ENCODE results near the gene SPTBN5.

DNA sequence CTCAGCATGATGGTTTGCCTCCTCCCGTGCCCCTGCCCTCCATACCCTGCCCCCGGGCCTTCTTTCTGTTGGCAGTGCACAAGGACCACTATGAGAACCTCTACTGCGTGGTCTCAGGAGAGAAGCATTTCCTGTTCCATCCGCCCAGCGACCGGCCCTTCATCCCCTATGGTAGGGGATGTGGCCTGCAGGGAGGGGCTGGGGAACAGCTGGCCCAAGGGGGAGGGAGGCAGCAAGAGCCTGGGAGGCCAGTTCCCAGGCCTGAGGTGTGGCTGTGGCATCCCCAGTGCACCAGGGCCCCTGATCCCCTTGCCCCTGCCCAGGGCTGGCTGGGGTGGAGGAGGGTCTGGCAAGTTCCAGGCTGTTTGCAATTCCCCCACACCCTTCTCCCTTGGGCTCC lies 57.8 kb downstream of the SPTBN5 start:
- TF ChIP-seq POLR2A (IDR thresholded peaks at IDR 0.05), result no peak
- TF ChIP-seq, protein P1, sequence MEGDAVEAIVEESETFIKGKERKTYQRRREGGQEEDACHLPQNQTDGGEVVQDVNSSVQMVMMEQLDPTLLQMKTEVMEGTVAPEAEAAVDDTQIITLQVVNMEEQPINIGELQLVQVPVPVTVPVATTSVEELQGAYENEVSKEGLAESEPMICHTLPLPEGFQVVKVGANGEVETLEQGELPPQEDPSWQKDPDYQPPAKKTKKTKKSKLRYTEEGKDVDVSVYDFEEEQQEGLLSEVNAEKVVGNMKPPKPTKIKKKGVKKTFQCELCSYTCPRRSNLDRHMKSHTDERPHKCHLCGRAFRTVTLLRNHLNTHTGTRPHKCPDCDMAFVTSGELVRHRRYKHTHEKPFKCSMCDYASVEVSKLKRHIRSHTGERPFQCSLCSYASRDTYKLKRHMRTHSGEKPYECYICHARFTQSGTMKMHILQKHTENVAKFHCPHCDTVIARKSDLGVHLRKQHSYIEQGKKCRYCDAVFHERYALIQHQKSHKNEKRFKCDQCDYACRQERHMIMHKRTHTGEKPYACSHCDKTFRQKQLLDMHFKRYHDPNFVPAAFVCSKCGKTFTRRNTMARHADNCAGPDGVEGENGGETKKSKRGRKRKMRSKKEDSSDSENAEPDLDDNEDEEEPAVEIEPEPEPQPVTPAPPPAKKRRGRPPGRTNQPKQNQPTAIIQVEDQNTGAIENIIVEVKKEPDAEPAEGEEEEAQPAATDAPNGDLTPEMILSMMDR (IDR thresholded peaks at IDR 0.05), result no peak

All from vagina (tissue), 2 donors.